Head of caudate nucleus (tissue), 42 donors: ENCODE results near the gene CD300H.
A peak's percentile ranks its signal among the peaks of the same experiment; 100 is the strongest.
"Not testable (repeated sequence)": the region's sequence is repeated elsewhere in the genome, so short reads cannot be mapped to it uniquely, and the experiment has no call there.

Source experiments
- DNase-seq, 42 donors: peaks; one replicate each; pipeline versions ENCODE4 v3.0.0 to v3.0.0-alpha.2; 2020 to 2021; ENCODE audit warnings: mixed read lengths in 7 of 42
- intact Hi-C: fragments of 100-400 bp; cut with DNase I; formaldehyde crosslinking; loops from one replicate; pipeline ENCODE4 v1.15.0; 2022

The CD300H gene

GRCh38 chr17:74536890-74537289 is 30.4 kb downstream of the CD300H start:
- intact Hi-C loops, result no loop called here
- DNase-seq, result no peak

GRCh38 chr17:74532115-74532514 is 35.2 kb downstream of the CD300H start:
- peak in 36 of 42 donors; percentile 10 to 72 (median 48) for DNase-seq
- intact Hi-C loops, result no loop called here

DNA sequence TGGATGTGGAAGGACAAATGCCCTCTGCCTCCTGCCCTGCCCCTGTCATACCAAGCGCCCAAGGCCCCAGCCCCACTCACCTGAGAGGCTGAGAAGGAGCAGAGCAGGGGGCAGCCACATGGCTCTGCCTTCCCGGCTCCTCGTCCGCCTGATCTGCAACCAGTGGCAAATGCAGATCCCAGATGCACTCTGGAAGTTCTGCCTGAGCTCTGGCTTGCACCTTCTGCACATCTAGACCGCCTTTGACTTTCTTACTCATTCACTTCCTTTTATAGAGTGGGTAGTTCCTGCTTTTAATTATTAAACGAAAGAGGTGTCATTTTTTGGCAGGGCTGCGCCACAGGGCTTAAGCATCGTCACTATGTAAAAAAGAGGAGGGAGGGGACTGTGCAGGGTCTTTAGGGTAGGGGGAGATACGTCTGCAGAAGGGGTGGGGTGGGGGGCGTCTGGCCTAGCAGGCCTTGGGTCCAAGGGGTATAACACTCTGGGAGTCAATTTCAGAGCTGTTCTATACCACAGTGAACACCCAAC is 36.0 kb downstream of the CD300H start, which contains the start of gene CD300LB:
Gene CD300LB, minus strand, starts transcription at position 245 of the 531 bp plus-strand sequence. Its CDS starts 125 bp downstream, at position 120.
- intact Hi-C loops, result no loop called here

DNA sequence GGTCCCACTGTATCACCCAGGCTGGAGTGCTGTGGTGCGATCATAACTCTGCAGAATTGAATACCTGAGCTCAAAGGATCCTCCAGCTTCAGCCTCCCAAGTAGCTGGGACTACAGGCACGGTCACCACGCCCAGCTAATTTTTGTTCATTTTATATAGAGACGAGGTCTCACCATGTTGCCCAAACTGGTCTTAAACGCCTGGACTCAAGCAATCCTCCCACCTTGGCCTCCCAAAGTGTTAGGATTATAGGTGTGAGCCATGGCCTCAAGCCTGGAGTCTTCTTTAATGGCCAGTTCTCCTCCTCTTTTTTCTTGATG is 36.5 kb downstream of the CD300H start:
- peak in 7 of 42 donors; percentile 2 to 32 (median 7) for DNase-seq
- intact Hi-C loops, result no loop called here

More for the DNA sequence above, 36.0 kb downstream of the CD300H start, which contains the start of gene CD300LB:
- DNase-seq, result peak in 10 of 42 donors; percentile 2 to 39 (median 11)

DNA sequence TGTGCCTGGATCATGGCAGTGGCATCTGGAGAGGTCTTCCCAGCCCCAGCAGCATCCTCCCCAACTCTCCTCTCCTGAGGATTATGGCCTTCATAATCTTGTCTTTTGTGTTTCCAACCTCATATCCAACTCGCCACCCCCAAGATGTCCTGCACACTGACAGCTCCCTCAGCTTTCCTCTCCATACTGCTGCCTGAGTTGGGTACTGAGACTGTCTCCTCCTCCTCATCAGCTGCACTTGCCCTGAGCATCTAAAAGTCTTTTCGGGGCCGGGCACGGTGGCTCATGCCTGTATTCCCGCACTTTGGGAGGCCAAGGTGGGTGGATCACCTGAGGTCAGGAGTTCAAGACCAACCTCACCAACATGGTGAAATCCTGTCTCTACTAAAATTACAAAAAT is 38.1 kb downstream of the CD300H start:
- intact Hi-C loops, result no loop called here
- DNase-seq, result peak in 7 of 42 donors; percentile 1 to 31 (median 12)

- peak in 18 of 42 donors; percentile 9 to 56 (median 31) for DNase-seq
- intact Hi-C loops, result no loop called here
Observed at GRCh38 chr17:74528491-74529199, 38.7 kb downstream of the CD300H start.

GRCh38 chr17:74527756-74528155 is 39.6 kb downstream of the CD300H start:
- DNase-seq, result peak in 5 of 42 donors; percentile 4 to 24 (median 13)
- intact Hi-C loops, result no loop called here

GRCh38 chr17:74527081-74527480 is 40.2 kb downstream of the CD300H start:
- intact Hi-C loops, result no loop called here
- peak in 4 of 42 donors; percentile 3 to 17 (median 7) for DNase-seq

GRCh38 chr17:74526681-74527080 is 40.6 kb downstream of the CD300H start:
- peak in 1 of 42 donors; percentile 3 for DNase-seq
- intact Hi-C loops, result no loop called here

DNA sequence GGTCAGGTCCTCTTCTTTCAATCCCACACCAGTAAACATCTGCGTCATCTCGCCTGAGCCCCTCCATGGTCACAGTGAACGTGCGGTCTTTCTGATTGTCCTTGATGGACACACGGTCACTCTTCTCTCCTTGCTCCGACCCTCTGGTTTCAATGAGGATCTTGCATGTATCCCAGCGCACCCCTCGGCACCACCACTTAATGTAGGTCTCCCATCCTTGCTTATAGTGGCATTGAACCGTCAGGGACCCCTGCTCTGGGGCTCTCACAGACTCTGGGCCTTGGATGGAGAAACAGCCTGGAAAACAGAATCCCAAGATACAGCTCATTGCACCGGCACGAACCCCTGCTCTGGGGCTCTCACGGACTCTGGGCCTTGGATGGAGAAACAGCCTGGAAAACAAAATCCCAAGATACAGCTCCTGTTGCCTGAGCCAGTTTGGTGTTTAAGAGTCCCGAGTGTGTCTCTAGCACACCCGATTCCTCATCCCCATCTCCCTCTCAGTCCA is 41.5 kb downstream of the CD300H start:
- intact Hi-C loops, result no loop called here
- DNase-seq, result peak in 5 of 42 donors; percentile 4 to 18 (median 11)

GRCh38 chr17:74525465-74525725 is 41.9 kb downstream of the CD300H start:
- intact Hi-C loops, result no loop called here
- DNase-seq, result peak in 2 of 42 donors; percentile 6 to 7

DNA sequence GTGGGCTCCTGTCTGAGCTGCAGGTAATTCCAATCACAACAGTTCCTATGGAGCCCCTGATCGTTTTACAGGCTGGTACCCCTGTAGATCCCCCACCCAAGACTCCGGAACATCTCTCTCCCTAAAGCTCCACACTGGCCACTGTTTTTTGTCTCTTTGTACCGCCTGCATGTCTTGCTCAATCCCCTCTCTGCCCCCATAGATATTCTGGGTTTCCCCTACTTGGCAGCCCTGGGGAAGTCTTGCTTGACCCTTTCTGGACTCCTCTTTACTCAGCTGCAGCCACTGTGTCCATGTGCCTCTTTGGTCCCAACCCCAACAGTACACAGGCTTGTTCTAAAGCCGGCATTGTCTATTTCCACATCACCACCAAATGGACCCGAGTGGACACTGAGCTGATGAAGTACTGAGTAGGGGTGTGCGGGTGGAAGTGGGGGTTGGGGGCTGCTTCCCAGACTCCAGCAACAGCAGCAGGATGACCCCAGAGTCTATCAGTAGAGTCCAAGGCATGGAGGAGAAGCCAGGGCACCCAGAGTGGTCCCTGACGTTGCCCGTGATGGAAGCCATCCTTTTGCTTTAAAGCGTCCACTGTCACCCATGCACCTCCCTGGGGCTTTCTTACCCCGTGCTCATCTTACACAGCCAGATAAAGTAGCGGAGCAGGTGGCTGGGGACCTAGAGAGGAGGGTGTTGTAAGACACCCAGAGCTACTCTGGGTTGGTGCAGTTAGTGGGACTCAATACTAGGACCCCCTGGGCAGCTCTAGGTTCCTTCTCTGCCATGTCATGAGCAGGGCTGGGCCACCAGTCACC is 42.5 kb downstream of the CD300H start:
- intact Hi-C loops, result no loop called here
- DNase-seq, result peak in 8 of 42 donors; percentile 0 to 36 (median 11)

- intact Hi-C loops, result no loop called here
- peak in 2 of 42 donors; percentile 2 to 23 for DNase-seq
Observed at GRCh38 chr17:74523308-74523707, 44.0 kb downstream of the CD300H start.

DNA sequence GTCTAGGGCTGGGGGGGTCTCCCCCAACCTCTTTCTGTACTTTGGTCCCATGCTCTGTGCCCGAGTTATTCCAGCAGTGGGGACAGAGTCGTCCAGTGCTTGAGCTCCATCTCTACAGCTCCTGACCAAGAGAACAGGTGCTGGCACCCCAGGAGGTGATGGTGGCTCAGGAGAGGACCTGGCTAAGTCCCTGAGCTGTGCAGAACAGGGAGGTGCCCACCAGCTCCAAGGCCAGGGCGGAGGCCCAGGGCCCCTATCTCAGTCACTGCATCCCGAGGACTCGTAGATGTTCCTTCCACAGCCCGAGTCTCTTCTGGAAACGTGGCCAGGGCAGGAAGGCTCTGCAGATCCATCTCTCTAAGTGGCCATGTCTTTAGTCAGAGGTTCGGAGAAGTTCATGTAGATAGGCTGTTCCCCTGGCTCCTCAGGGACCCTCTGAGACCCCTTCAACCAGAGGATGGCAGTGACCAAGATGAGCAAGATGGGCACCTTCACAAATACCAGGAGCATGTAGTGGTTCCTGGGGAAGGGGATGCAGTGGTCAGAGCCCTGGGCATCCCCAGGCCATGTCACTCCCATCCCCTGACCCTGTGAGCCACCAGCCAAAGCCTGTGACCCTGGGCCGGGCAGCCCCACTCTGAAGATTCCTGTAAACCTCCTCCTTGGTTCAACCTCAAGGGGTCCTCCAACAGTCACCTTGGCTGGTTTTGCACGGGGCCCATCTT is 44.8 kb downstream of the CD300H start:
- peak in 4 of 42 donors; percentile 2 to 19 (median 6) for DNase-seq
- intact Hi-C loops, result no loop called here

DNA sequence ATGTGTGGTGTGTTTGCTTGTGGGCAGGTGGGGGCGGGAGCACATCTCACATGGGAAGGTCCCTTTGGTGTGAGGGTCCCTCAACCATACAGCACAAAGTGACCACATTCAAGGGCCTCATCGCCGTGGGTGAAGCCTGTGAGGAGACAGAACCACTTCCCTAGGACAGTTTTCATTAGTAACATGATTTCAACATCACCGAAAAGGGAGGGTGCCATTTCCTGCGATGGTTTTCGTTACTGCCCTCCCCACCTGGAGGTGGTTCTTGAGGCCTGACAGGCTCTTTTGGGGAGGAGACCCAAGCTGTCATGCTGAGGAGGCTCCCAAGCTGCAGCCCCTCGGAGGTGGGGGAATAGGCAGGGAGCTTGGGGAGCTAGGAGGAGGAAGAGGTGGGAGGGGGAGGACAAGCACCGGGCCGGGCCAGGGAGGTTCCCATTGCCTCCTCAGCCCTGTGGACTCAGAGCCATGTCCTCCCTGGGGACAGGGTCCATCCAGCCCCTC is 45.6 kb downstream of the CD300H start:
- peak in 7 of 42 donors; percentile 11 to 43 (median 16) for DNase-seq
- intact Hi-C loops, result no loop called here

DNA sequence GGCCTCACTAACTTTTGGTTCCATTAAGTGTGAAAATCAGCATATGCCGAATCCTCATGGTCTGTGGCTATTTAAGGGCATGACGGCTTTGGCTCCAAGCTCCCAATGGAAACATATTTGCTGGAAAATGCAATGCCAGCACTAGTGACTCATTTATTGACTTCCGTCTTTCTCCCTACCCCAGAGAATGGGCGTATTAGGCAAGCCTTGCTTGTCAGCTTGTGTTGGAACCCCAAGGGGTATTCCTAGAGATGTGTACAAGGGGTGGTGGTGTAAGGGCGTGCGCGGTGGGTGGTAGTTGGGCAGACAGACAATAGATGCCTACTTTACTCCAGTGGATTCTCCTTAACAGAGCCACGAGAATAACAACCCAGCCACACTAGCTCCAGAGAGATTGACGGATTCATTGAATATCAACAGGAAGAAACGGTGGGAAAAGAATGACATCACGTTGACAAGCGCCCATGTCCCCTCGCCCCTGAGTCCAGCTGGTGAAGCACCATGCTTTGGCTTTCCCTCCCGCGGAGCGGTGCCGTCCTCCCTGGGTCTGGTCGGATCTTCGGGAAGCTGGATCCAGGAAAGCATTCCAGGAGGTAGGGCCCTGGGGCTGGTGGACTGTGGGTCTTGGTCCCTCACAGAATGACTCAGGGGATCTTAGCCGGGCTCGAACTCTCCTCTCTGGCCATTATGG is 46.4 kb downstream of the CD300H start:
- peak in 9 of 42 donors; percentile 6 to 51 (median 15) for DNase-seq
- intact Hi-C loops, result no loop called here

DNA sequence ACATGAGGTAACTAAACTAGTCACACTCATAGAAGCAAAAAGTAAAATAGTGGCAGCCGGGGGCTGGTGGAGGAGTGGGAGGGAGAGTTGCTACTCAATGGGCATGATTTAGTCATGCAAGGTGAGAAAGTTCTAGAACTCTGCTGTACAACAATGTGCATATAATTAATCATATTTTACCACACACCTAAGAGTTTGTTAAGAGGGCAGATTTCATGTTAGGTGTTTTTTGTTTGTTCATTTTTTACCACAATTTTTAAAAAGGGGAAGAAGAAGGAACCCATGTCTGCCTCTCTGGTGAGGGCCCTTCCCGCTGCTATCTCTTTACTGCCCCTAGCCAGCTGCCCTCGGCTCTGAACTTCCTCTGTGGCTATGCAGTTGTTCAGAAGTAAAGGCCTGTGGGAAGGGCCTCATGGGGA is 47.3 kb downstream of the CD300H start:
- peak in 15 of 42 donors; percentile 10 to 60 (median 21) for DNase-seq
- intact Hi-C loops, result no loop called here

- intact Hi-C loops, result not testable (repeated sequence)
- DNase-seq, result peak in 2 of 42 donors; percentile 4 to 26
Observed at GRCh38 chr17:74518413-74518981, 48.8 kb downstream of the CD300H start.
